Pancreas (tissue), 10 donors: Measurements from ENCODE around the gene CACYBP. TPM values are rescaled to one million over a fixed set of nuclear protein-coding genes. Genes with fewer than 3 reads are reported as not detected.
"Not testable (repeated sequence)": the region's sequence is repeated elsewhere in the genome, so short reads cannot be mapped to it uniquely, and the experiment has no call there.

Experiments used
- ATAC-seq, 4 donors: fragments of 200-7000 bp; cut with Tn5 transposase; one replicate each; pipeline versions ENCODE4 v1.8.0 to v1.9.1; 2020; ENCODE audit warnings: mild to moderate bottlenecking in 4 of 4, moderate library complexity in 4 of 4
- DNase-seq, 6 donors: peaks; one replicate each; pipeline ENCODE4 v3.0.0-alpha.2; 2020
- FAIRE-seq: peaks from 2 replicates; lab custom pipeline; 2012; peaks lifted over from hg19 to GRCh38; lab: Jason Lieb, UNC
- H3K27ac ChIP-seq, 4 donors: fragments of 200-600 bp; sonication (generic); 1 replicate in 3 of 4; 2 replicates in 1 of 4; pipeline versions ENCODE4 v1.5.0 to v1.8.0; 2020
- H3K27me3 ChIP-seq, 4 donors: fragments of 200-600 bp; one replicate each; pipeline ENCODE4 v1.8.0; 2021
- H3K36me3 ChIP-seq, 3 donors: fragments of 200-600 bp; sonication (generic) in 1 of 3; one replicate each; pipeline versions ENCODE4 v1.5.0 to v1.8.0; 2020 to 2021
- H3K4me1 ChIP-seq, 3 donors: fragments of 200-600 bp; one replicate each; pipeline ENCODE4 v1.8.0; 2021
- H3K4me3 ChIP-seq, 4 donors: fragments of 200-600 bp; sonication (generic) in 2 of 4; one replicate each; pipeline versions ENCODE4 v1.5.0 to v1.8.0; 2020 to 2021
- H3K9me3 ChIP-seq, 4 donors: fragments of 200-600 bp; one replicate each; pipeline ENCODE4 v1.8.0; 2021
- WGBS, 2 donors: extraction: QIAGEN DNeasy Blood & Tissue Kit; methylation state at CpG; one replicate each; pipeline ENCODE4 v1.1.7; 2013; 5-methylcytosine and 5-hydroxymethylcytosine counted together
- intact Hi-C, 3 donors: fragments of 100-400 bp; cut with DNase I; formaldehyde crosslinking; loops; one replicate each; pipeline versions ENCODE4 v1.11.1 to v1.14.2; 2022
- polyA plus RNA-seq, 2 donors: library from polyadenylated mRNA; stranded (reverse); fragments of 200-250 nt; gene quantifications; one replicate each; pipeline ENCODE4 v1.2.3, GENCODE V29; 2013
- total RNA-seq, 6 donors: library from RNA; stranded (reverse); fragmentation: NEBNext Ultra II Directional in 4 of 6; extraction: Animal tissue kit (Norgen Biotek cat#: 25700) in 4 of 6; gene quantifications; one replicate each; pipeline versions ENCODE4 v1.2.1 to v1.2.4, GENCODE V29; 2021 to 2023
- TF ChIP-seq, protein P1 (sequence below), 4 donors: fragments of 200-600 bp; sonication (generic) in 3 of 4; IDR thresholded peaks; one replicate each; pipeline versions ENCODE4 v1.5.0 to v1.8.0; 2021; ENCODE audit warnings: antibody characterized with exemption in 4 of 4
- donor health status: healthy with polysubstance abuse.
- donor health status: DM: no; HTN: no; CAD: no; lungs with moderate emphysema.
- donor health status: DM: no; HTN: no; CAD: no.
- donor health status: control.
- donor health status: control.
- donor health status: Bipolar disorder and iron deficiency.
- donor health status: DM: yes; HTN: yes; CAD: no.
- donor health status: DM: no; HTN: no; CAD: no.
- donor health status: DM: no; HTN: no; CAD: no.
- donor health status: DM: yes; HTN: yes; CAD: no.

The CACYBP gene
- total and polyA plus RNA-seq, 8 donors, result 14.0 to 35.2 (median 25.7) TPM

DNA sequence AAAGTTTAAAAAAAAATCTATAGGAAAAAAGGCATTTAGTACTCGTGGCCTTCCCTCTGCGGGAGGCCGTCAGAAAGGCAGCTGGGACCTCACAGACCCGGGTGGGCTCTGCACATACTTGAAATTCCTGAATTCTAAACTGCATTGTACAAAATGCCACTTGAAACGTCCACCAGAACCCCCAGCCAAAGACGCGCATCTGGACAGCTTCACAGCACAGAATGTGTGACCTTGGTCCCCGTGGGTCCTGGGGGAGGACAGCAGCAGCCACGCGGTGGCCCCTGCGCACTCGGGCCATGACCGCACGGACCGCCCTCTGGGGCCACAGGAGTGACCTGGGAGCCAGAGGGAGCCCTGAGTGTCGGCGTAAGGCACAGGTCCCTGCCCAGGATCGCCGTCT is 44.1 kb downstream of the CACYBP start:
- DNase-seq, result peak in 1 of 6 donors; percentile 42

DNA sequence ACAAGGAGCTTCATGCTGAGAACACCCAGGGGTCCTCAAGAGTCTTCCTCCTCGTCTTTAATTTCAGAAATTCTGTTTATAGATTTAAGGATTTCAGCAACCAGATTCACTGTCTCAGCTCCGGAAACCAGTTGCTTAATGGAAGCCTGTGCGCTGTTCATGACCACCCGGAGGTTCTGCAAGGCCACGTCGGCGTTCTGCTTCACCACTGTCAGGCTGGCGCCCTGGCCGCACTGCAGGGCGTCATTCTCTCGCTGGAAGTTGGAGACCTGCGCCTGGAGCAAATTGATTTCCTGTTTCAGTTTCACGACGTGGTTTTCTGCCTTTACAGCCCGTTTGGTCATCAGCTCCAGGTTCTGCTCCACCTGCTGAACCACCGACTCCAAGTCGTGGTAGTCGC is 44.8 kb downstream of the CACYBP start:
- 79 to 89% methylated on average over 18 of the region's 18 CpGs for WGBS, 2 donors
- intact Hi-C loops, H3K9me3 ChIP-seq, H3K27me3 ChIP-seq, DNase-seq, H3K4me1 ChIP-seq, H3K36me3 ChIP-seq, ATAC-seq, FAIRE-seq, H3K27ac ChIP-seq, H3K4me3 ChIP-seq: not testable (repeated sequence)

More for the DNA sequence above, 44.1 kb downstream of the CACYBP start:
- Histone ChIP-seq H3K4me3 (no peak overlapping the region), H3K9me3 (no peaks in the 10 kb centered on the region), H3K27me3 (no peaks in the 10 kb centered on the region), H3K36me3 (no peaks in the 10 kb centered on the region), H3K4me1 (no peaks in the 10 kb centered on the region), H3K27ac (no peak overlapping the region)
- WGBS, 2 donors, result 38 to 43% methylated on average over 19 of the region's 19 CpGs
- intact Hi-C loops, result no loop called here
- no peak for FAIRE-seq
- no peak for ATAC-seq
- TF ChIP-seq, protein P1, sequence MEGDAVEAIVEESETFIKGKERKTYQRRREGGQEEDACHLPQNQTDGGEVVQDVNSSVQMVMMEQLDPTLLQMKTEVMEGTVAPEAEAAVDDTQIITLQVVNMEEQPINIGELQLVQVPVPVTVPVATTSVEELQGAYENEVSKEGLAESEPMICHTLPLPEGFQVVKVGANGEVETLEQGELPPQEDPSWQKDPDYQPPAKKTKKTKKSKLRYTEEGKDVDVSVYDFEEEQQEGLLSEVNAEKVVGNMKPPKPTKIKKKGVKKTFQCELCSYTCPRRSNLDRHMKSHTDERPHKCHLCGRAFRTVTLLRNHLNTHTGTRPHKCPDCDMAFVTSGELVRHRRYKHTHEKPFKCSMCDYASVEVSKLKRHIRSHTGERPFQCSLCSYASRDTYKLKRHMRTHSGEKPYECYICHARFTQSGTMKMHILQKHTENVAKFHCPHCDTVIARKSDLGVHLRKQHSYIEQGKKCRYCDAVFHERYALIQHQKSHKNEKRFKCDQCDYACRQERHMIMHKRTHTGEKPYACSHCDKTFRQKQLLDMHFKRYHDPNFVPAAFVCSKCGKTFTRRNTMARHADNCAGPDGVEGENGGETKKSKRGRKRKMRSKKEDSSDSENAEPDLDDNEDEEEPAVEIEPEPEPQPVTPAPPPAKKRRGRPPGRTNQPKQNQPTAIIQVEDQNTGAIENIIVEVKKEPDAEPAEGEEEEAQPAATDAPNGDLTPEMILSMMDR (IDR thresholded peaks at IDR 0.05), result no peak

DNA sequence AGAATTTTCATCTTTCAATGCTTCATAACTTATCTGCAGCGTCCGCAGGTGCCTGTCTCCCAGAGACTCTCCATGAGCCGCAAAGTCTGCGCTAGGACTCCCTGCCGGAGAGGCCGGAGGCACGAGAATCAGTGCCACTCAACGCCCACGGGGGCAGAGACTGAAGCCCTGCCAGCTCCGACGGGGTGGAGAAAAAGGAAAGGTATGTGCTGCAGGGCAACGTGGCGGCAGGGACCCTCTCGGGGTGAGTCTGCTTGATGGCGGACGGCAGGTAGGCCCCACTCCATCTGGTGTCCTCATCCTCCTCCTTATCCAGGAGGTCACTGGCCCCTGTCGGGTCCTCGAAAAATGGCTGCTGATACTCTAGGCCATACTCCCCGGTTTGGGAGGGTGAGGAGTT is 45.4 kb downstream of the CACYBP start:
- H3K4me1 ChIP-seq, result no peaks in the 10 kb centered on the region
- no peaks in the 10 kb centered on the region for H3K36me3 ChIP-seq
- intact Hi-C loops, result no loop called here
- 85 to 87% methylated on average over 19 of the region's 19 CpGs for WGBS, 2 donors
- peak in 1 of 6 donors; percentile 48 for DNase-seq
- no peaks in the 10 kb centered on the region for H3K27me3 ChIP-seq
- no peak overlapping the region for H3K27ac ChIP-seq
- FAIRE-seq, result no peak
- H3K4me3 ChIP-seq, result no peak overlapping the region
- TF ChIP-seq, protein P1 (IDR thresholded peaks at IDR 0.05), result no peak
- no peaks in the 10 kb centered on the region for H3K9me3 ChIP-seq
- ATAC-seq, result no peak

DNA sequence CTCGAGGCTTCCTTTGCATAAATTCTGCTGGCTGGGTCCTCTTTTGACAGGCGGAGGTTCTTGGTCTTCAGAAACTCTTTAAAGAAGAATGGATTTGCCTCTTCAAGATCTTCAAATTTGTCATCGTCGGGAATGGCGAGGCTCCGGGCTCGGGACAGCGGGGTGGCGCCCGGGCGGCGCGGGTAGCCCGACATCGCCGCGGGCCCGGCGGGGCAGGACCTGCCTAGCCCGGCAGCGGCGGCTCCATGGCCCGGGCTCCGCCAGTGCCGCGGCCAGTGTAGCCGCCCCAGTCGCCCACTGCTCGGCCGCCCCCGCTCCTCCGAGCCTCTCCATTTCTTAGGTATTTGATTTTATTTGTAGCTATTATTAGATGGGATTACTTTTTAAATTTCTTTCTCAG is 45.8 kb downstream of the CACYBP start:
- H3K4me1 ChIP-seq, result no peaks in the 10 kb centered on the region
- H3K4me3 ChIP-seq, result no peak overlapping the region
- no peak for FAIRE-seq
- H3K27ac ChIP-seq, result no peak overlapping the region
- no peaks in the 10 kb centered on the region for H3K9me3 ChIP-seq
- intact Hi-C loops, result no loop called here
- H3K36me3 ChIP-seq, result no peaks in the 10 kb centered on the region
- ATAC-seq, result no peak
- no peaks in the 10 kb centered on the region for H3K27me3 ChIP-seq
- 95 to 96% methylated on average over 32 of the region's 32 CpGs for WGBS, 2 donors
- no peak for DNase-seq
- TF ChIP-seq, protein P1 (IDR thresholded peaks at IDR 0.05), result no peak

DNA sequence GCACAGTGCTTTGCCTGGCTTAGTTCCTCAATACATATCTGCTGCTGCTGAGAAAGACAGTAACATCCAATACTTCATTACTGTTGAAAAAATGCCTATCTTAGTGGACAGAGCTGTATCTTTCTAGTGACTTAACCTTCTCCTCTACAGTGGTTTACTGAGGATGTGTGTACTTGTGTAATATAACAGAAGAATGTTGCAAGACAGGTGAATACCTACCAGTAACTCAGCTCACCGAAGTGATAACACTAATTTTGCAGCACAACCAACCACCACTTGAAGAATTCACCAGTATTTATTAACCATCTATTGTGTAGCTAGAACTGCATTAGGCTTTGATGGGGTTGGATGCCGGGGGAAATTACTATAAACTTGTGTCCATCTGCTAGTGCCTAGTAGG is 51.2 kb downstream of the CACYBP start:
- Histone ChIP-seq H3K4me3 (no peak overlapping the region), H3K36me3 (no peaks in the 10 kb centered on the region), H3K9me3 (no peaks in the 10 kb centered on the region), H3K27ac (no peak overlapping the region), H3K27me3 (no peaks in the 10 kb centered on the region), H3K4me1 (no peaks in the 10 kb centered on the region)
- TF ChIP-seq, protein P1 (IDR thresholded peaks at IDR 0.05), result no peak
- DNase-seq (no peak), ATAC-seq (no peak), FAIRE-seq (no peak)
- intact Hi-C loops, result no loop called here
- 78 to 80% methylated on average over 2 of the region's 2 CpGs for WGBS, 2 donors
